Measurements from ENCODE around the gene DDX52.
A peak's percentile ranks its signal among the peaks of the same experiment; 100 is the strongest.
"Not testable (repeated sequence)": the region's sequence is repeated elsewhere in the genome, so short reads cannot be mapped to it uniquely, and the experiment has no call there.

DDX52 gene

GRCh38 chr17:37650419-37651003, 7.3 kb upstream of the DDX52 start:
- no peak for DNase-seq

GRCh38 chr17:37648555-37648954, 5.3 kb upstream of the DDX52 start:
- no peak for DNase-seq

GRCh38 chr17:37647856-37648255, 4.6 kb upstream of the DDX52 start:
- DNase-seq = no peak

GRCh38 chr17:37643869-37644268, 623 bp upstream of the DDX52 start:
- DNase-seq = no peak

- DNase-seq = no peak
Observed at GRCh38 chr17:37642681-37643080, 565 bp downstream of the DDX52 start.

GRCh38 chr17:37640015-37640414, 3.2 kb downstream of the DDX52 start:
- no peak for DNase-seq

GRCh38 chr17:37637956-37638355, 5.3 kb downstream of the DDX52 start:
- no peak for DNase-seq

GRCh38 chr17:37616430-37616829, 26.8 kb downstream of the DDX52 start:
- DNase-seq = not testable (repeated sequence)

GRCh38 chr17:37614823-37615222, 28.4 kb downstream of the DDX52 start:
- no peak for DNase-seq

GRCh38 chr17:37614391-37614790, 28.9 kb downstream of the DDX52 start:
- DNase-seq = no peak

GRCh38 chr17:37610971-37611370, 32.3 kb downstream of the DDX52 start:
- DNase-seq = no peak

- DNase-seq = not testable (repeated sequence)
Observed at GRCh38 chr17:37610041-37610420, 33.2 kb downstream of the DDX52 start.

- DNase-seq = peak; percentile 91
Observed at GRCh38 chr17:37609170-37610040, 33.8 kb downstream of the DDX52 start, which contains the start of gene SYNRG. Gene SYNRG, minus strand, starts transcription at chr17:37609418. Its CDS starts 63 bp downstream, at chr17:37609355.

- peak in 1 of 2 donors; percentile 11 for DNase-seq
Observed at GRCh38 chr17:37608351-37609169, 34.7 kb downstream of the DDX52 start.

GRCh38 chr17:37607637-37608331, 35.5 kb downstream of the DDX52 start:
- DNase-seq = peak in 1 of 2 donors; percentile 17

GRCh38 chr17:37605813-37606505, 37.3 kb downstream of the DDX52 start:
- DNase-seq = peak; percentile 17 to 24

- DNase-seq = no peak
Observed at GRCh38 chr17:37605081-37605480, 38.2 kb downstream of the DDX52 start.

GRCh38 chr17:37604556-37604955, 38.7 kb downstream of the DDX52 start:
- DNase-seq = no peak

GRCh38 chr17:37598145-37598544, 45.1 kb downstream of the DDX52 start:
- DNase-seq = no peak

- DNase-seq = no peak
Observed at GRCh38 chr17:37592291-37592690, 51.0 kb downstream of the DDX52 start.

- DNase-seq = no peak
Observed at GRCh38 chr17:37585066-37585465, 58.2 kb downstream of the DDX52 start.

GRCh38 chr17:37576281-37576680, 67.0 kb downstream of the DDX52 start:
- DNase-seq = no peak

All from activated CD4-positive, alpha-beta T cell treated with anti-CD3 and anti-CD28 coated beads for 4 hours (primary cell).